ELF-1 (cell line): ENCODE measurements around the gene DCAF7.

ENCODE experiments used
- DNase-seq: peaks from one replicate; pipeline ENCODE4 v3.0.0-alpha.2; 2016; ENCODE audit warnings: low read depth, low spot score

DCAF7 gene

GRCh38 chr17:63579633-63580032 is 29.4 kb downstream of the DCAF7 start:
- DNase-seq, result no peak

GRCh38 chr17:63587770-63588169 is 37.5 kb downstream of the DCAF7 start:
- no peak for DNase-seq

DNA sequence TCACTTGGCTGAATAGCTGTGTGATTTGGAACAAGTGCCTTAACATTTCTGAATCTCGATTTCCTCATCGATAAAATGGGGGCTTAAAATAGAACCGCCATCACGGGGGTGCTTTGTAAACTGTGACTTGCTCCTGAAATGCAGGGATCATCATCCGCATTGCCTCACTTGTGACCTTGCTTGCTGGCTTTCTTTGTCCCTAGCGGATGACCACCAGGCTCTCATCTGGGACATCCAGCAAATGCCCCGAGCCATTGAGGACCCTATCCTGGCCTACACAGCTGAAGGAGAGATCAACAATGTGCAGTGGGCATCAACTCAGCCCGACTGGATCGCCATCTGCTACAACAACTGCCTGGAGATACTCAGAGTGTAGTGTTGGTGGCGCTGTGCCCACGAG is 38.5 kb downstream of the DCAF7 start:
- no peak for DNase-seq

GRCh38 chr17:63589646-63590045 is 39.4 kb downstream of the DCAF7 start:
- DNase-seq, result no peak

GRCh38 chr17:63592797-63593196 is 42.5 kb downstream of the DCAF7 start:
- no peak for DNase-seq

GRCh38 chr17:63595132-63595531 is 44.9 kb downstream of the DCAF7 start:
- no peak for DNase-seq

DNA sequence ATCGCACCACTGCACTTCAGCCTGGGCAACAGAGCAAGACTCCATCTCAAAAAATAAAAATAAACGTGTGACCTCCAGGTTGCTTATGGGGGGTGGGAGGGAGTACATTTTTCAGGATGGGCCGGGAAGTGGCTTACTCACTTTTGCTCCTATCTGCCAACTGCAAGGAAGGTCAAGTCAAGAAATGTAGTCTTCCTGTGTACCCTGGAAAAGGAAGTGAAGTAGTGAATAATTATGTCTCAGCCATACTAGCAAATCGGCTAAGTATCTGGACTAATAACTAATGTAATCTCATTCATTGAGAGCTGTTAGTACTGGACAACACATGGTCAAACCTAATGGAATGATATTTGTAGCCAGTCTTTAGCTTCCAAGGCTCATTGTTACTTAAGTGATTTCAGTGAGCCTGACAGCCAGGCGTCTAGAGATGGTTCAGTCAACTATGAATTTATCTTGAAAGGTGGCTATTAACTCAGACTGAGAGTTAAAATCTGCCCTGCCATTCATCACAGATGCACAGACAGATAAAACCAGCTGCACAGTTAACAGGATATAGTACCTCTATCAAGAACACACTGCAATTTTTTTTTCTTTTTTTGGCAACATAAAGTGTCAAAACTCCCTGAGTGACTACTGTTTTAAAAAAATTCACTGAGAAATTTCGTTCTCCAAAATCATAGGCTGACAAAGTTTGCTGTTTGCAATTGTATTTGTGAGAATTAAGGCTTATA is 46.7 kb downstream of the DCAF7 start:
- DNase-seq, result no peak

DNA sequence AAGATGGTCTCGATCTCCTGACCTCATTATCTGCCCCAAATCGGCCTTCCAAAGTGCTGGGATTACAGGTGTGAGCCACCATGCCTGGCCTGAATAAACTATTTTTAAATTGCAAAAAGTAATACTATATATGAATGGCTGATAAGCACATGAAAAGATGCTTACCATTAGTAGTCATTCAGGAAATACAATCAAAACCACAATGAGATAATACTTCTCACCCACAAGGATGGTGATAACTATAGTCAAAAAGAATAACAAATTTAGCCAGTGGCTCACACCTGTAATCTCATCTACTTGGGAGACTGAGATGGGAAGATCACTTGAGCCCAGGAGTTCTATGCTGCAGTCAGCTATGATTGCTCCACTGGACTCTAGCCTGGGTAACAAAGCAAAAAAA is 48.0 kb downstream of the DCAF7 start:
- DNase-seq, result no peak

GRCh38 chr17:63600569-63601438 is 50.5 kb downstream of the DCAF7 start, which contains the start of gene TACO1:
Gene TACO1 (plus strand): TSS chr17:63600895. CDS start chr17:63601084, 189 bp downstream.
- DNase-seq, result peak; percentile 90

DNA sequence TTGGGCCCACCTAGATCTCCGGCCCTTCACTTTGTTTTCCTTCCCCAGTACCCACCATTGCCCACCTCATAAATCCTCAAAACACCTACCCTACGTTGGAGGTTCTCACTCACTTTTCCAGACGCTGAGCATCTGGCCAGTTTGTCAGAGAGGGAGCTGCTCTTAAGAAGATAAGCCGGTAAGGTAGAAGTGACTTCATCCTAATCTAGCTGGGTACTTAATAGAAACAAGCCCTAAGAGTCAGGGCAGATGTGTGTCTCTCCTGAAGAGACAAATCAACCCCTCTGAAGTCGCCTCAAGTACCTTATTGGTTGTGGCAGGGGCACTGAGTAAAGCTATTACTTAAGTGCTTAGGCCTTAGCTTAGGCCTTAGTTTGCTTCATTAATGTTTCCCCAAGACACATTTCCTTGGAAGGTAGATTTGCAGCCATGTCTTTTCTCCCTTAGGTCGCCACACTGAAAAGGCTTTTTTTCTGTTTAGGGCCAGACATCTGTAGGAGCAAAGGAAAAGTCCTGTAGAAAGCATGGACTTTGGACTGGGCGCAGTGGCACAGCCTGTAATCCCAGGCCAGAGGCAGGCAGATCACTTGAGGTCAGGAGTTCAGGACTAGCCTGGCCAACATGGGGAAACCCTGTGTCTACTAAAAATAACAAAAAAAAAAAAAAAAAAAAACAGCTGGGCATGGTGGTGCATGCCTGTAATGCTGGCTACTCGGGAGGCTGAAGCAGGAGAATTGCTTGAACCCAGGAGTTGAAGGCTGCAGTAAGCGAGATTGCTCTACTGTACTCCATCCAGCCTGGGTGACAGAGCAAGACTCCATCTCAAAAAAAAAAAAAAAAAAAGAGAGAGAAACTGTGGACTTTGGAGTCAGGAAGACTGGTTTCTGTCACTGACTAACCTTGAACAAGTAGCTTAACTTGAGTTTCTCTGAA is 51.4 kb downstream of the DCAF7 start:
- peak; percentile 23 for DNase-seq

DNA sequence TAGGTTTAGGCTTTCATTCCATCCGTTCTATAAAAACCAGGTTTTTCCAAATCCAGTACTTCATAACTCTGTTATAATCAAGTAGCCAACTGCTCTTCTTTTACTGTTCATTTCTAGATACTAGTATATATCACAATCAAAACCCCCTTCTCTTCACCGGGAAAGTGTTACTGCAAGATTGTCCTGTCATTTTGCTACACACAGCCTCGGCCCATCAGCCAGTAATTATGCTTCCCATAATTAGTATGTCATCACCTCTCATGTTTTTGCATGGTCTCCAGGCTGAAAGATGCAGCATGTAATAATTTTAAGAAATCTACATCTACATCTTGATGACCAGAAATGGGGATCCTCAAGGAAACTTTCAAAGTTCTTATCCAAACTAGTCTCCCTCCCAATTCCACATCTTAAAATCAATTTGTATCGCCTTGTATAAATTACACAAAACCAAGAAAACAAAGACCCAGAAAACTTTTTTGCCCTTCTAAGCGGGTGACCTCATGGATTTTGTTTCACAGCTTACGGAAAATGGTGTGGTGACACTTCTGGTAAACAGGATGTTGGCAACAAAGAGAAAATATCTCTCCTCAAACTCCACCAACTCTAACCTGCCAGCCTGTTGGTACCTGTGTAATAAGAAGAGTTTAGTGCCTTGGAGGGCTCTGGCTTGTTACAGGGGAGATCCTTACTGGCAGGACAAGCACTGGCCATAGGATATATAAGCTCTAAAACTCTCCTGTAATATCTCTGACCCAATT is 59.7 kb downstream of the DCAF7 start:
- DNase-seq, result no peak

- no peak for DNase-seq
These were observed 60.6 kb downstream of the DCAF7 start for GRCh38 chr17:63610854-63611253.

GRCh38 chr17:63611354-63611753 is 61.1 kb downstream of the DCAF7 start:
- no peak for DNase-seq

DNA sequence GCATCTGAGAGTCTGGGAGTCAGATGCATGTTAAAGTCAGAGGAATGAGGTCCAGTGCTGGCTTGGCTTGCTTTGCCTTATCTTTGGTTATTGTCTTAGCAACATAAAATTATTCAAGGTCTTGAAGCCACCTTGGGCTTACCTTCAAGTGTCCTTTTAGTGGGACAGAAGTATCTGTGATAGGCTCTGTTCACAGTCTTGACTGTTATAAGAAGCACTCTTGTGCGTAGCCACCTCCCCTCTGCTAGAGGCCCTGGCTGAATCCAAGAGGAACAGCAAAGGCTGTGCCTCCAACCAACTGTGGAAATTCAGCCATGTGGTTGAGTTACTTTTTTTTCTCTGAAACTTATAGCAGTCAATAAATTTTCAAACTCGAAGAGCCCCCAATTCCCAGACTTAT is 63.4 kb downstream of the DCAF7 start:
- DNase-seq, result no peak

- DNase-seq, result no peak
These were observed 71.0 kb downstream of the DCAF7 start for GRCh38 chr17:63621229-63621683.

DNA sequence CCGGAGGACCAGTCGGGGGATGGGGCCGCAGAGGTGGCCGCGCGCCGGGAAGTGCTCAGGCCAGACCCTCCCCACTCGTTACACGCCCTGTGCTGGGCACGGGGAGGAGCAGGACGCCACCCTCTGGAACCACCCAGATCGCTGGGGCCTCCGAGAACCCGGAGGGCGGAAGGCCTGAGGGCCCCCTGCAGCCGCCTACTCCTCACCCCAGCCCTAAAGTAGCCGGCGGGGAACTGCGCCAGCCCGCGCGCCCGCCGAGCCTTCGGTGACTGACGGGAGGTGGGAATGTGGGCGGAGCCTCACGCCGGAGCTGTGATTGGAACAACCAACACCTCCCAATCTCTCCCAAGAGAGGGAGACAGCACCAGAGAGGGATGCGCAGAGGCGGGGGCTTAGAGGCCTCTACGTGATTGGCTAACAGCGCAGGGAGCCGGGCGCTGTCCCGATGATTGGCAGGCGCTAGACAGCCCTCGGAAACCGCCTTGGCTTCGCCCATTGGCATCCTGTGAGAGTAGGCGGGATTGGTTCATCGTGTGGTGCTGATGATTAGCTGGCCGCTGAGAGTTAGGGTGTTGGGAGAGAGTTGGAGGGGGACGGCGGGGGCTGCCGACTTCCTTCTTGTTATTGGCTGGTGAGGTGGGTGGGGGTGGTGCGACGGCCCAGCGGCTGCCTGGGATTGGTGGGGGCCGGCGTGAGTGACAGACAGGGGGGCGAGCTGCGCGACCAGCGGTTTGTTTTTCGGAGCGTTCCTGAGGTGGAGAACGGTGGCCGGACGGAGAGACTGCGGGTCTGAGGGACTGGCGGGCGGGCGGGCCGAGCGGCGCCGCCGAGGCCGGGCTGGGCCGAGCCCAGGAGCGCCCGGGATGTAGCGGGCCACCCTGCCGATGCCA is 71.7 kb downstream of the DCAF7 start, which contains the start of gene MAP3K3:
TSS of gene MAP3K3 (plus strand) at position 734 of the 890 bp plus-strand sequence. CDS start 343 bp downstream, outside the sequence.
- peak; percentile 100 for DNase-seq

- DNase-seq, result peak; percentile 68
These were observed 72.5 kb downstream of the DCAF7 start for GRCh38 chr17:63622574-63623390.

DNA sequence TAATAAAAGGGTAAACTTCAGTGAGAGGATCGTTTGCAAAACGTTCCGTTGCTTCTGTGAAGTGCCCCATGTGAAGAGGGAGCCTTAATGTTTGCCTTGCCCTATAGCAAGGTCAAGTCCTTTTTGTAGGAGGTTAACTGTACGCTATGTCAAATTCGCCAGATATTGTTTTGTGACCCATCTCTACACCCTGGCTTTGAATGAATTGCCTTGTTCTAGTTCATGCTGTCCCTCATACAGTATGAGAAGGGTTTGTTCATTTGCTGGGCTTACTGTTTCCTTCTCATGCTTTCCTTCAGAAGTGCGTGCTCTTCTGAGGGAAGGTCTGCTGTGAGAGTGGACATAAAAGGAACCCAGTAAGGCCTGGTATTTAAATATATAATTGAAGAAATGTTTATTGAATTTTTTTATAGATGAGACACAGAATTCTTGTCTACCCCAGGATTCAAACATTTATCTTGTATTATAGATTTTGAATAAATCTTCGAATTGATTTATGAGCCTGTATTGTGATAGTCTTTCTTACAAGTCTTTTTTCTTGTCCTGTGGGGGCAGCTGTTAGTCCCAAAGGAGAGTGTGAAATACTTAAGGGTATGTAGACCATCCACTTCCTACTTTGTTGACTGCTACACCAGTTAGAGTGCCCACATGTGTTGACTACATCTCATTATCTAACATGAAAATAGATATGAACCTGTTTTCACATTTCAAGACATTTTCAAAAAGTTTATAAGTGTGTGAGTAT is 73.7 kb downstream of the DCAF7 start:
- DNase-seq, result no peak
